GM19395 (cell line): ENCODE measurements around the gene KRT6B.

ENCODE experiments used
- ATAC-seq: cut with Tn5 transposase; IDR thresholded peaks from one replicate; pipeline ENCODE4 v1.9.1; 2021; ENCODE audit warnings: mild to moderate bottlenecking, moderate library complexity; ENCODE audit not compliant: unreplicated experiment

Gene KRT6B

DNA sequence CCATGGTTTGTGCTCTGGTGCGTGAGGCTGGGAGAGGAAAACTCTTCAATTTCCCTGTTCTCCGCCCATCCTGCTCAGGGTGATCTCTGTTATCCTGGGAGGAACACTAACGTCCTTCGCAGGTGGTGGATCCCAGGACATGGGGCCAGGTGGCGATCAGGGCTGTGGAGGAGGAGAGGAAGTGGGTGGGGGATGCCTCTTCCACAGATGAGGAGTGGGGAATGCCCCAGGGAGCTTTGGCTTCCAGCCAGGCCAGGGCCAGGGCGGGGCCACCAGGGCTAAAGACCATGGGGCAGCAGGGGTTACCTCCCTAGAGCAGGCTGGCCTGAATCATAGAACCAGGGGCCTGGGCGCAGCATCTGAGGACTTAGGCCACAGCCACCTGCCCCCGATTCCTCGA lies 14.4 kb downstream of the KRT6B start:
- no peak for ATAC-seq

DNA sequence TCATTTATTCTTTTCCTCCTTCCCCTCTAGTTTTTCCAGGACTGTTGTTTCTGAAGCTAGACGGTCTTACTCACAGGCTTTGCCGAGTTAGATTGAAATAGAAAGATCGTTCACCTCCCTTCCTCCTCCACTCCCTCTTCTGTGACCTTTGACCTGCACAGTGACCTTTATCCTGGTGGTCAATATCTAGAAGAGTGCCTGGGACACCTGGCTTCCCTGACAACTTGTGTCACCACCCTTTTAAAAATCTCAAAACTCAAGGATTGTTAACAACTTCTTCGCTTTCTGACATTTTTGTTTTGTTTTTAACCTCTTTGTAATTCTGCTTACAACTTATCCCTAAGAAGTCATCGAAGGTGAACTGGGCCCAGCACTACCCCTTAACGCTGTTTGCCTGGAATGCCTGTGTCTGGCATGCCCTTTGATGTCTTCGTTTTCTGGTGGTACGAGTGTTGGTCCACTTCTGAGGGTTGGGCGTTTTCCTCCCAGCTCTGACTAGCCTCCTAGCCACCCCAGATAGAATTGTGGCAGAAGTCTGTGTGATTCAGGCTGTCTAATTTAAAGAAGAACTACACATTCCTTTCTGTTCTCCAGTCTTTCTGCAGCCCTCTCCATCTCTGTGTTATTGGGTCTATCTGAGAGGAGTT lies 15.0 kb downstream of the KRT6B start:
- ATAC-seq: no peak

DNA sequence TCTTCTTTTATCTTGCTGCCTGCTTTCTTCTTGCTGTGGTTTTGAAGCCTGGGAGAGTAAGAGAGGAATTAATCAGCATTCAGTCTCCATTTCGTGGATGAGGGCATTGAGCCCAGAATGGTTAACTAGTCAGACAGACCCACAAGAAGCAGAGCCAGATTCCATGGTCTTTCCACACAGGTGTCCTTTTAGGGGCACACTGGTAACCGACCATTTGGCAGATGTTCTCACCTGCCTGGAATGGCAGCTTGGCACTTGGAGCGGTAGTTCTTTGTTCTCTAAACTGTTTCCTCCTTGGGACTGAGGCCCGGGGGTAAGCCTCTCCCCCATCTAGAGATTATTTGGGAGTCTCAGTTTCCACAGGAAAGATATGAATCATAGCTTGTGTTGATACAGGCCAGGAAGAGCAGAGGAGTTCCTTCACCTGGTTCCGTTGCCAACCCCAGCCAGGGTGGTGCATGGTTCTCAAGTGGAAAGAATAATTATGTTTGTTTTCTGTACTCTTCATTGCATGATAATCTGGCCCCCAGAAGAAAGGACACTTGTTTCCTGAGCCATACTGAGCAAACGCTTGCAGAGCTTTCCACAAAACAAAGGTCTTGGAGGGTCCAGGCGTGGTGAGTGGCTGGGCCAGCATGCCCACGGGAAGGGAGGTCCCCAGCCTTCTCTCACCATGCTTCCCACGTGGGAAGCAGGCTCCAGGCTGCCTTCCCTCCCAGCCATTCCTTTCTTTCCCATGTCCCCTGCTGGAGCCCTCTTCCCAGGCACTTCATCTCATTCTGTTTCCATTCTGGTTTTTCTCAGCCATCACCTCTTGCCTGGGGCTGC lies 15.7 kb downstream of the KRT6B start:
- ATAC-seq: no peak

DNA sequence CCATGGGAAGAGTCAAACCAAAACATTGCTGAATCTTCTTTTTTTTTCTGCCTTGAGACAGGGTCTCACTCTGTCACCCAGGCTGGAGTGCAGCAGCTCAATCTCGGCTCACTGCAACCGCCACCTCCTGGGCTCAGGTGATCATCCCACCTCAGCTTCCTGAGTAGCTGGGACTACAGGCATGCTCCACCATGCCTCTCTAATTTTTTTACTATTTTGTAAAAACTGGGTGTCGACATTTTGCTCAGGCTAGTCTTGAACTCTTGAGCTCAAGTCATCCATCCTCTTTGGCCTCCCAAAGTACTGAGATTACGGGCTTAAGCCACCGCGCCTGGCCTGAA lies 16.3 kb downstream of the KRT6B start:
- no peak for ATAC-seq

DNA sequence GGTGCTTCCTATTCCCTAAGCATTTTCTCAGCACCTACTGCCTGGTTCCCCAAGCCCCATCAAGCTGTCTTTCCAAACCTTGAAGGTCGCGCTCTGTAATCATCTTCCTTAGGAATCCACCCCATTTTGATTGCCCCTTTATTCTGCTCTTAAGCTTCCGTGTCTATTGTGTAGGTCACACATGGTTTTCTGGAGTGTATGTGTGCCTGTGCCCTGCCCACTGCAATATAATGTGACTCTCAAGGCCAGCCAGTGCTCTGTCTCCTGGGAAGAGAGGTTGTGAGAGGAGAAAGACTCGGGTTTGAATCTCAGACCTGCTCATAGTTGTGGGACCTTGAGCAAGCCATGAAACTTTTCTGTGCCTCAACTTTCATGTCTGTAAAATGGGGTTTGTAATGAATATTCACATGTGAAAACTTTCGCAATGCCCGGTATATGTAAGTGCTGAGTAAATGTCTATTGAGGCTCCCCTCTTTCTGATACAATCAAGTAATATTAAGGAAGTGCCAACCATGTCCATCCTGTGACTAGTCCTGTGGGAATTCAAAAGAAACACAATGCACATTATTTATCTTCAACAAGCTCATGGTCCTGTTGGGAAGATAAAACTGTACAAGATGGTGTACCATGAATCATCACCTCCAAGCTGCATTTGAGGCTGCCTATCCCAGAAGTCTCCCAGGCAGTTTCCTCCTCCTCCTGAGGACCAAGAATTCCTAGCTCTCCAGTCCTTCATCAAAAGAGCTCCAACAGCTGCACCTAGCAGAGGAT lies 17.0 kb downstream of the KRT6B start:
- ATAC-seq: no peak

DNA sequence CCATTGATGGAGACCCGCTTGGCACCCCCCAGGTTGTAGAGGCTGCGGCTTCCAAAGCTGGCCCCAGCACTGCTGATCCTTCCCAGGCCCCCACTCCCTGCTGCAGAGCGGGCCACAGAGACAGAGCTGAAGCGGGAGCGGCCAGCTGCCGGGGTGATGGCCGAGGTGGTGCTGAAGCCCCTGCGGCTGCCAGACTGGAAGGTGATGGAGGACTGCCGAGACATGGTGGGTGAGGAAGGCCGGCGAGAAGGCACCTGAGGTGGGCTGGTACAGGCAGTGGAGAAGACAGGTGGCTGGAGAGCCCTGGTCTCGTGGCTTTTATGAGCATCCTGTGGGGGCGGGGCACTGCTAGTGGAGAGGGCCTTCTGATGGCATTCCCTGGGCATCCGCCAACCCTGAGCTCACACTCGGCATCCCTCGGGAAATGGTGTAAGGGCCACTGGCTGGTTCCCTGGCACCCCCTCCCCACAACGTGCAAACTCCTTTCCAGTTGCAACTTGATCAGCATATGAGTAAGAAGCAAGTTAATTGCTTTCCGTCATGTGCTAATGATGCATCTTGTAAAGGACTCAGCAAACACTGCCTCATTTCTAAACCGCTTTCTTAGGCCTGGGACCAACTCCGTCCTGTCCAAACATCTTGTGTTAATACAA lies 17.7 kb downstream of the KRT6B start, which contains the start of gene KRT75:
TSS of gene KRT75 (minus strand) at position 291 of the 653 bp plus-strand sequence. CDS start at position 224, 67 bp downstream.
- ATAC-seq: no peak

DNA sequence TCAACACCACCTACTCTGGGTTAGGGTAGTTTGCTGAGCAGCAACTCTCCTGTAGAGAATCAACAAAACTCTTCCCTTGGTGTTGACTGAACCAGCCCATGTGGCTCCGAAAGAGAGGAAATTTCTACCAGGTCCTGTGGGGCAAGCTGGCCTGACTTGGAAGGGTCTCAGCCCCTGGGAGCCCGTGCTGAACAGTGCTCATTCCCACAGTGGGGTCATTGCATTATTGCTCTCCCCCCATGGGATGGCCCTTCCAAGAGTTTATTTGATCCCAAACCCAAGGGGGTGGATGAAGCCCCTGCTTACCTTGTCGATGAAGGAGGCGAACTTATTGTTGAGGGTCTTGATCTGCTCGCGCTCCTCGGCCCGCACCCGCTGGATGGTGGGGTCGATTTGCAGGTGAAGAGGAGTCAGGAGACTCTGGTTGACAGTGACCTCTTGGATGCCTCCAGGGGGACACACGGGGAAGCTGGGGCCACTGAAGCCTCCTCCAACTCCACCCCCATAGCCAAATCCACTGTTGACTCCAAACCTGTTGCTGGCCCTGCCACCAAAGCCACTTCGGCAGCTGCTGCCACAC lies 18.4 kb downstream of the KRT6B start:
- ATAC-seq: no peak

DNA sequence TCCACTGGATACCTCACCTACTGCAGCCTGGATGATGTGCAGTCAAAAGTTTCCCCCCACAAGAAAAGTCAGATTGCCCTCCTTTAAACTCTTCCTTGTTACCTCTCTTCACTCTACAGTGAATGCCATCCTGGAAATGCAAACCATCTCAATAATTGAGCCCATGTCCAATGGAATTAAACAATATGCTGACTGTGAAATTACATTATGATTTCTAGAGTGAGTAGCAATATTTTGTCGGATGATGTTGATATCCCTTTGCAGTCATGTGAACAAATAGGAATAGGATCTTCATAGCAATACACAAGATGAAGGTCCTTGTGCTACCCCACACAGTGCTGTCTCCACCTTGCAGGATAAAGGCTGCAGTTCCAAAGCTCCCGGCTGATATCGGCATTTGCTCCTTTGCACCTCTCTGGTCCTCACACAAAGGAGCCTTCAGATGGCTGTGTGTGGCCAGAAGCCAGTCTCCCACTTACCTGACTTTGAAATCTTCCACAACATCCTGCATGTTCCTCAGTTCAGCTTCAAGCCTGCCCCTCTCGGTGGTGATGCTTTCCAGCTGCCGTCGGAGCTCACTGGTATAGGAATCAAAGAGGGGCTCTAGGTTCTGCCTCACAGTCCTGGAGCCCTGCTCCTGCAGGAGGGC lies 19.3 kb downstream of the KRT6B start:
- ATAC-seq: no peak

DNA sequence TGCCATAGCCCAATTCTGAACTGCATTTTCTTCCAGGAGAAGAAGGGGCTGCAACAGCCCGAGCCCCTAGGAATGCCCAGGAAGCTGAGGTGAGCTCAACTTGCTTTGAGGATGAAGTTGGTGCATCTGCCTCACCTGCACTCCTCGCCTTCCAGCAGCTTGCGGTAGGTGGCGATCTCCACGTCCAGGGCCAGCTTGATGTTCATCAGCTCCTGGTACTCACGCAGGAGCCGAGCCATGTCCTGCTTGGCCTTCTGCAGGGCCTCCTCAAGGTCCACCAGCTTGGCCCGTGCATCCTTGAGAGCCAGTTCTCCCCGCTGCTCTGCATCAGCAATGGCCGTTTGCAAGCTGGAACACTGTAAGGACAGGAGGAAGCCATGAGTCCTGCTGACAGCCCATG lies 23.8 kb downstream of the KRT6B start:
- ATAC-seq: no peak

DNA sequence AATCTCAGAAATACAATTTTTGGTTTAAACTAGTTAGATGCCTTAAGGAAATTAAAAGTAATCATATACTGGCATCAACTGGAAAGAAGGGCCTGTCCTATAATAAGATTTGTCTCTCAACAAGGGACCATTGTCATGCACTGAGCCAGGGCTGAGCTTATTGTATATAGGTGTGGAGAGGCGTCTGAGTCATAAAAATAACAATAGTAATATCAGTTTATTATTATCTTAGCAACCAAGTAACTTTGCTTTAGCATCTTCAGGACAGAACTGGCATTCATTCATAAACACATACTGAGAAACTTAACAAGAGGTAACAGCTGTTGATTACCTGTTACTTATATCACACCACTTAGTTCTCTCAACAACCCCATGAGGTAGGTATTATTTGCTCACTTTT lies 24.9 kb downstream of the KRT6B start:
- no peak for ATAC-seq

DNA sequence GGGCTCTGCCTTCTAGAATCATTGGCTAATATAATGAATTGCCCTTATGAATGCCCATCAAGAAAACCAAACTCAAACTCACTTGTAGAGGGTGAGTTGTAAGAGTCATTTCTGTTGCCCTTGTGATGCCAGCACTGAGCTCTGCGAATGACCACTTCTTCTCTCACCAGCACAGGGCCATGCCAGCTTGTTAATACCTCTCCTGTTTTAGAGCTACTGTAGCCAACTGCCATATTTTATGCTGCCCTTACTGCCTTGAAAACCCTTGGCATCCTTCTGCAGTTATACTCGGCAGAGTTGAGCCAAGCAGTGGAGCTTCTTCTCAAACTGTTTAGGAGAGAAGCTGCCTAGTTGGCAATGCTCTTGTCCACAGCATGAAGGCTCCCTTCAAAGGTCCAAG lies 25.9 kb downstream of the KRT6B start:
- no peak for ATAC-seq

DNA sequence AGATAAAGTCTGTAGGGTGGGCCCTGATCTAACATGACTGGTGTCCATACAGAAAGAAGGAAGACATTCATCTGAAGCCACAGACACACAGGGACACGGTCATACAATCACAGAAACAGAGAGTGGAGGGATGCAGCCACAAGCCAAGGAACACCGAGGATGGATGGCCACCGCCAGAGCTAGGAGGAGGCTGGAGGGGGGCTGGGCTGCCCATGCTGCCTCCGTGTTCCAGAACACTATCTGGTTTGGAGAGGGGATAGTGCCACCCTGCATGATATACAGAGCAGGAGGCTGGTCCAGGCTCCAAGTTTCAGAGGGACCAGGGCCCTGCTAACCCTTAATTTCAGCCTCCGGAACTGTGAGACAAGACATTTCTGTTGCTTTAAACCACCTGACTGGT lies 26.5 kb downstream of the KRT6B start:
- no peak for ATAC-seq

DNA sequence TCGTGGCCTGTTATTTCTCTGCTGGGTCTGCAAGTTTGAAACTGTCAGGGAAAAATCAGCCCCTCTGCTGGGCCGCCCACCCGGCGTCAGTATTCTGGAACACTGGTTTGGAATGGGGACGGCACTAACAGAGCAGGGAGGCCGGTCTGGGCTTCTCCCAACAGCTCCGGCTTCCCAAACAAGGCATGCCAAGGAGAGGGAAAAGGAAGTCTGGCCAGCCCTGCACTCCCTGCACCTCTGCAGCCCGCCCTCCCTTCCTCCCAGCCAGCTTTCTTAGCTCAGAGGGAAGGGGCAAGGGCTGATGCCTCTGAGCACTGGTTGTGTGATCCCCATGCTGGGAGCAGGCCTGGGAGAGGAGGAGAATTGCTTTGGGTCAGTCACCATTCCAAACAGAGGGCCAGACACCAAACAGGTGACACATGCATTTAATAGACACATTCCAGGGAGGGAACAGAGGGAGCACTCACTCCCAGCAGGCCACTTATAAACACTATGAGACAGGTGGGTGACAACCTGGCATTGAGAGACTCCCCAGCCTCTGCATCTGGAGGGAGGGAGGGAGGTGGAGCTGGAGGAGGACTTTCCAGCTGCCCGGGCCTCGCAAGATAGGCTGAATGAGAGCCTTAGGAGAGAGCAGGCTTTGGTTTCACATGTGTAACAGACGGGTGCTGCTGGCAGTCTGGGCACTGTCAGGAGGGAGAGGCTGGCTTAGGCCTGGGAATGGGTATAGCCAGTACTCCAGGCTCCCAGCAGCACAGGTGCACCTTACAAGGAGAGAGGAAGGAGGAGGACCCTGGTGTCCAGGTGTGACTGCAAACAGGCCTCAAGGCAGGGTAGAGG lies 28.1 kb downstream of the KRT6B start:
- no peak for ATAC-seq

DNA sequence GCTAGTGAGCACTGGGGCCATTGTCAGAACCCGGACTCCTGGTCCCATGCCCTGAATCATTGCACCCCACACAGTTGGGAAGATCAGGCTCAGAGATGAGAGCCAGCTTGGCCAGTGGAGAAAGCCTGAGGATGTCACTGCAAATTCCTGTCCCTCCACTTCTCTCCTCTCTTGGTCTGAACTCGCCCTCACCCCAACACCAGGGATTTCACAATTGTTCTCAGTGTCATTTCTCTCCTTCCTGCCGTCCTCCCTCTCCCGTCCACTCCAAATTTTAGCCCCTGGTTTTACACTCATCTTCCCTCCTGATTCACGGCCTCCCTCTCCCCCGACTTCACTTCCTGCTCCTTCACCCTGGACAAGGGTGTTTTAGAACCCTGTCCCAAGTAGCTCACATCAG lies 28.9 kb downstream of the KRT6B start:
- ATAC-seq: no peak

DNA sequence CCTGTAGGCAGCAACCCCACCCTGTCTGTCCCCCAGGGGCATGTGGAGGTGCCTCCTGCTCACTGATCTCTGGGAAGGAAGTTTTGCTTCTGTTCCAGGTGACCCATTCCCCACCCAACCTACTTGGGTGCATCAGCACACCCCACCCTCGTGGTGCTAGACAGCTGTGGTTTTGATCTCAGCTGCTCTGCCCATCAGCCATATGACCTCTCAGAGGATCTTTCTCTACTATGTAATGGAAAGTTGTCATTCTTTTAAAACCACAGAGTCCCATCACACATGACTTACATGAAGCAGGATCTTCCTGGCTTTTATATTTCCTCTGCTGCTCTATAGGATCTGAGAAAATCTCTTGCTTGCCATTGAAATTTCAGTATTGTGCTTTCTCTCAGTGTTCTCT lies 32.3 kb downstream of the KRT6B start:
- no peak for ATAC-seq

DNA sequence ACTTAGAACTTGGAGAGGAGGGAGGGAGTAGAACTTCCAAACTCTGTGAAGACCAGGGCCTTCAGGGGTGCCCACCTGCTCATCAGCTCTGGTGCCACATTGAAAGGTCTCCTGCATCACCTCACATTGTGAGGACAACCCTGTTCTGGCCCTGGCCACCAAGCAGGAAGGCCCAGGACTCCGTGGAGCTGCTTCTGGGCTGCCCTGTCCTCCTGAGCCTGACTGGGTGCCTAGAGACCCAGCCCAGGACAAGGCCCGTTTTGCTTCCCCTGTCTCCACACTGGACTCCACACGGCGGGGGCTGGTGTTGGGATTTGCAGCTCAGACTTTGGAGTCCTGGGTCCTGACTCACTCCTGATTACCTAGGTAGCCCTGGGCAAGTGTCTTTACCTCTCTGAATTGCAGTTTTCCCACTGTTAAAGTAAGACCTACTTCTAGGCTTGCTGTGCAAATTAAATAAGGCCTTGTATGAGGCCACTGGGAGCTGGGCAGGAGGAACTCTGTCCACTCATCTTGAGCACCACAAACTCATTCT lies 33.3 kb downstream of the KRT6B start:
- no peak for ATAC-seq

DNA sequence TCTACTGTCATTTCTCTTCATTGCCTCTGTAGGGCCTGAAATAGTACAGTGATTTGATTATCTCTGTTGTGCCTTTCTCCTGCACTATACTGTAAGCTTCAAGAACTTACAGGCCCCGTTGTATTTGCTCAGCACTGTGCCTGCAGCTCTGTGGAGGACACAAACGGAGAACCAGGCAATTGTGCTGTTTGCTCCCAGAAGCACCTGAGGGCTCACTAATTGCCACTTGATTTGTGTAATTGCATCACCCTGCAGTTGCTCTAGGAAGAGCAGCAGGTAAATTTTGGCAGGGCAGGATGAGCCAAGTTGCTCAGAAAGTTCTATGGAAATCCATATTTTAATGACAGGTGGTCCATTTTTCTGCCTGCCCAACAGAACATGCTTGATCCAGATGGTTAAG lies 34.2 kb downstream of the KRT6B start:
- ATAC-seq: no peak

DNA sequence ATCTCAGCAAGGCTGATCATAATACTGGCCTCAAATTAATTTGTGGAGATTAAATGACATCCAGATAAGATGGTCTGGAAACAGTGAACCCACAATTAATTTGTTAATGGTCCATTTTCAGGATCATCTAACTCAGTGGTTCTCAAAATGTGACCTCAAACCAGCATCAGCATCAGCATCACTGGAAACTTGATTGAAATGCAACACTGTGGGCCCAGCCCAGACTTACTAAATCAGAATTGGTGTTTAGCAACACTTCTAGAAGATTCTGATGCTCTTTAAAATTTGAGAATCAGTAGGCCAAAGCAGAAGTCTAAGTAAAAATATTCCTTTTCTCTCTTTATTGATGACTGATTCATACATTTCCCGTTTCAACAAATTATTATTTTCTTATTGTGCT lies 35.2 kb downstream of the KRT6B start:
- no peak for ATAC-seq
